ENCODE data around the gene BHLHE23.
"Not testable (repeated sequence)": the region's sequence is repeated elsewhere in the genome, so short reads cannot be mapped to it uniquely, and the experiment has no call there.

The BHLHE23 gene

GRCh38 chr20:63043348-63044203 lies 36.8 kb upstream of the BHLHE23 start:
- DNase-seq (ENCODE audit: low spot score): no peak

DNA sequence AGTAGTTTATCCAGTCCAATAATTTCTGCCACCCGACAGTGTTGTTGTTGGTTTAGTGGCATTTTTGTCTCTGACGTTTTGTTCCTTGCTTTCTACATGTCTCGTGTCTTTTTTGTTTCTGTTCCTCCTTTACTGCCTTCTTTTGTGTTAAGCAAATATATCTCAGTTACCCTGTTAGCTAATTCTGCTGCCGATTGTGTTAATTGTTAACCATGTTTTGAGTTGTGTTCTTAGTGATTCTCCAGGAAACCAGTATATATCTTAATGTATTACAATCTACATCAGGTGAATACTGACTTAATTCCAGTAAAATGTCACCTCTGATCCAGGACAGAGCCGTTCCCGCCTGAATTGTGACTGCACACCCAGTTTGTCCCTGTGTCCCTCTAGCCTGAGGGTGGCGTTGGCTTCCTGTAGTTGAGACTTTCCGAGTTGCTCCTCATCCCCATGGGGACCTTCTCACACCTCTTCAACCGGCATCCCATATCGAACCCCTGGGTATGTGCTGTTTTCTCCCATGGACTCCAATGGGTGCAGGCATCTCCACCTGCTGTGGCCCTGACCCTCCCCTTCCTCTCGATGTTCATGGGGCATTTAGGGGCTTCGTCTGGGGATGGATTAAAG lies 35.8 kb upstream of the BHLHE23 start:
- no peak for DNase-seq (ENCODE audit: low spot score)

DNA sequence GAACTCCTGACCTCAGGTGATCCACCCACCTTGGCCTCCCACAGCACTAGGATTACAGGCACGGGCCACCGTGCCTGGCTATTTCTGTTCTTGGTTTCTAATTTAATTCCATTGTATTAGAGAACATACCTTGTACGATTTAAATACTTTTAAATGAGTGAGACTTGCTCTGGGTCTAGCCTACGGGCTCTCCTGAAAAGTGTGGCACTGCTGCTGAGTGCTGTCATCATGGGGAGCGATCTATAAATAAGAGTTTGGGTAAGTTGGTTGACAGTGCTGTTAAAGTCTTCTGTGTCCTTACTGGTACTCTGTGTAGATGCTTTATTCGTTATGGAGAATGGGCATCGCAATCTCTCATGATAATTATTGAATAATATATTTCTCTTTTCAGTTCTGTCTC lies 35.0 kb upstream of the BHLHE23 start:
- no peak for DNase-seq (ENCODE audit: low spot score)

DNA sequence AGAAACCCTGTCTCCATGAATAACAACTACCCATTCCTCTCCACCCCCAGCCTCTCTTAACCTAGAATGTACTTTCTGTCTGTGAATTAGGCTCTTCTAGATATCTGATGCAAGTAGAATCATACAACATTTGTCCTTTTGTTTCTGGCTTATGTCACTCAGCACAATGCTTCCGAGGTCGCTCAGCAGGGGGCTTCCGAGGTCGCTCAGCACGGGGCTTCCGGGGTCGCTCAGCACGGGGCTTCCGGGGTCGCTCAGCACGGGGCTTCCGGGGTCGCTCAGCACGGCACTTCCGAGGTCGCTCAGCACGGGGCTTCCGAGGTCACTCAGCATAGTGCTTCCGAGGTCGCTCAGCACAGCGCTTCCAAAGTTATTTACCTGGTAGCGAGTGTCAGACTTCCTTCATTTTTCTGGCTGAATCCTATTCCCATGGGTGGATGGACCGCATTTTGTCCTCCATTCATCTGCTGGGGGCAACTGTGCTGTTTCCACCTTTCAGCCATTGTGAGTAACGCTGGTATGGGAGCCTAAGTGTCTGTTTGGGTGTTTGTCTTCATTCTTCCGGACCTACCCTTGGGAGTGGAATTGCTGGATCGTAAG lies 31.0 kb upstream of the BHLHE23 start:
- no peak for DNase-seq (ENCODE audit: low spot score)

DNA sequence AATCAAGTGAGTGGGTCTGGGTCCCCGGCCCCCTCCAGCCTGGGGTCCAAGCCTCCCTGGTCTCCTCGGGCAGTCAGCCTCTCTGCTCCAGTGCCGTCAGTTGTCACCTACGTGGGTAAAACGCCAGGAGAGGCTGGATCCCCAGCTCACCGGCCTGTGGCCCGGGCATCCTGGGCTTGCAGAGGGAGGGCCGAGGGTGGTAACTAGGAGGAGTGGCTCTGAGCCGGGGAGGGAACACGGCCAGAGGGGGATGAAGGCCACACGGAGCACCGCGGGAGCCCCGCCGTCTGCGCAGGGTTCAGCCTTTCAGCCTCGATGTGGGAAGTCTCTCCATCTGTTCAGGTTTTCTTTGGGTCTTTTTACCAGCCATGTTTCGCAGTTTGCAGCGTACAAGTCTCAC lies 29.5 kb upstream of the BHLHE23 start:
- no peak for DNase-seq (ENCODE audit: low spot score)

GRCh38 chr20:63035603-63036185 lies 28.9 kb upstream of the BHLHE23 start:
- no peak for DNase-seq (ENCODE audit: low spot score)

- not testable (repeated sequence) for DNase-seq (ENCODE audit: low spot score)
Observed at GRCh38 chr20:63034710-63035602, 28.2 kb upstream of the BHLHE23 start.

GRCh38 chr20:63033794-63034709 lies 27.3 kb upstream of the BHLHE23 start:
- no peak for DNase-seq (ENCODE audit: low spot score)

DNA sequence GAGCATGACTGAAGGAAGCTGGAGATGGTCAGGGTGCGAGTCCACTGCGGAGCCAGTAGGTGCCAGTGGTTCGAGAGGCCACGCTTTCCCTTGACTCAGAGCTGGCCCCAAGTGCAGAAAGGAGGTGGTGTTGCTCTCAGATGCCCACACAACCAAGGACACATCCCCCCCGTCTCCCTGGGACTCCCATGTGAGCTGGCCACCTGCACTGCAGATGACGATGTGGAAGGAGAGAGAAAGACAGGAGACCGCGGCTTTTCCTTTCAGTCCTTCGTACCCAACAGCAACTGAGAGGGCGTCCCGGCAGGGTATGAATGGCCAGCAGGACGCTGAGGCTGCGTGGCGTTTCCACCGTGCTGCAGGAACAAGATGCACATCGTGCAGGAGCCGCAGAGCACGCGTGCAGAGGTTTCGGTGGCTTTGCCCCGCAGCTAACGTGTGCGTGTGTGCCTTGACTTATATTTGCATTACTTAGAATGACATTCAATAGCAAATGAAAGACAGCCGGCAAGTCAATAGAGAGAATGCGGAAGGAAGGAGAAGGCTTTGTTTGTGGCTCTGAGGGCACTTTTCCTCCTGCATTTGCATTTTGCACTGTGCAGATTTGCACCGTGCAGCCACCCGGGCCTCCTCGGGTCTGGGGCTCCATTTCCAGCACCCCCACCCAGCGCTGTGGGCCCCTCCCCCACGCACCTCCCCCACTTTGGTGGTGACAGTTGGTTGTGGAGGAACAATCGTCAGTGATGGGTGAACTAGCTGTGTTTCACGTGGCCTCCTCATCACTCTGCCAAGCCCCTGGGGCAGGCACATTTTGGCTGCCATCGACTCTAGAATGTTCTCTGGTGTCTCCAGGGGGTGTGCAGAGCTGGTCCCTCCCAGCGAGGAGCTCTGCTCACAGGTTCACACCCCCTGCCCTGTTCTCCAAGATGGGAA lies 26.4 kb upstream of the BHLHE23 start:
- no peak for DNase-seq (ENCODE audit: low spot score)

- no peak for DNase-seq (ENCODE audit: low spot score)
Observed at GRCh38 chr20:63032026-63032800, 25.4 kb upstream of the BHLHE23 start.

- no peak for DNase-seq (ENCODE audit: low spot score)
Observed at GRCh38 chr20:63031251-63032014, 24.7 kb upstream of the BHLHE23 start.

- no peak for DNase-seq (ENCODE audit: low spot score)
Observed at GRCh38 chr20:63029358-63030121, 22.8 kb upstream of the BHLHE23 start.

GRCh38 chr20:63028461-63028921 lies 21.7 kb upstream of the BHLHE23 start:
- DNase-seq (ENCODE audit: low spot score): no peak

DNA sequence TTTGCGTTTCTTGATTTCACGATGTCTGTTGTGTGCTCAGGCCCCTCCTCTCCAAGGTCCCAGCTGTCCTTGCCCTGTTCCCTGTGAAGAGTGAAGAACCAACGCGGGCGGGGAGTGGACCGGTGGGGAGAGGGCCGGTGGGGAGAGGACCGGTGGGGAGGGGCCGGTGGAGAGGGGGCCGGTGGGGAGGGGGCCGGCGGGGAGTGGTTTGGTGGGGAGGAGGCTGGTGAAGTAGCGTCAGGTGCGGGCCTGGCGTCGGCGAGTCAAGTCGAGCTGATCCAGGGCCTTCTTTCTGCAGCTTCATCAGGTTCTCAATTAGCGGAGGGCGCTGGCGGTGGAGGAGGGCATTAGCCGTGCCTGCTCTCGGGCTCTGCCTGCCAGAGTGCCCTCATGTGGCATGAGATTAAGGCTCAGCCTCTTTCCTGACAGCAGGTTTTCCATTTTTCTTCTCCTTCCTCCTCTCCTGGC lies 21.2 kb upstream of the BHLHE23 start:
- DNase-seq (ENCODE audit: low spot score): no peak

GRCh38 chr20:63027221-63027921 lies 20.6 kb upstream of the BHLHE23 start:
- no peak for DNase-seq (ENCODE audit: low spot score)

DNA sequence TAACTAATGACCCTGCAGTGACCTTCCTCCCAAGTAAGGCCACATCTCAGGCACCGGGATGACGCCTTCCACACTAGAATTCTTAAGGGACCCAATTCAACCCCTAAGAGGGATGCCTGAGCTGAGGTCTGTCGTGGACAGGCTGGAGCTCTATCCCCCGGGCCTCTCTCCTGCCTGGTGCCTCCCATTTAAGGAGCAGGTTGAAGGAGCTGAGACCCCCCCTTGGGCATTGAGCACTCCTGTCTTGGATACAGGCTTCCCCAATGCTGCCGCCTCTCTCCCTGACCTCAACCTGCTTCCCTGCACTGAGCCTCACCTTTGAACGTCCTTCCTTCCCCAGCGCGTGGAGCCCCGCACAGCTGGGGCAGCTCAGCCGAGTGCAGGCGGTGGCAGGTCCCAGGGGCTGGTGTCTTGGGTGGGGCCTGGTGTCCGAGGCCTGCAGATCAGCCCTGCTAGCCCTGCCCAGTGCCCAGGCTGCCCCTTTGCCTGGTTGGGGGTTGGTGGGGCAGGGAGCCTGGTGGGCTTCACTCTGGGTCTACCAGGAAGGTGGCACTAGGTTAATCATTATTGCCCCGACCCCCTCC lies 19.9 kb upstream of the BHLHE23 start:
- no peak for DNase-seq (ENCODE audit: low spot score)

Data from AG08396 (cell line).